Psoas muscle (tissue), 8 donors: Measurements from ENCODE around the gene PRDM8. TPM values are rescaled to one million over a fixed set of nuclear protein-coding genes. Genes with fewer than 3 reads are reported as not detected.
A peak's percentile ranks its signal among the peaks of the same experiment; 100 is the strongest.

Source experiments
- ATAC-seq, 4 donors: fragments of 200-7000 bp; cut with Tn5 transposase; one replicate each; pipeline ENCODE4 v1.9.1; 2020; ENCODE audit warnings: moderate library complexity in 3 of 4, mild to moderate bottlenecking in 2 of 4
- DNase-seq, 2 donors: peaks; one replicate each; pipeline ENCODE4 v3.0.0-alpha.2; 2020
- H3K27ac ChIP-seq: fragments of 200-600 bp; one replicate; pipeline ENCODE4 v1.8.0; 2022
- H3K27me3 ChIP-seq, 3 donors: fragments of 200-600 bp in 1 of 3; one replicate each; pipeline versions ENCODE4 v1.6.1 to v1.8.0; 2013 to 2022; ENCODE audit warnings: low read length in 2 of 3, mild to moderate bottlenecking in 2 of 3, moderate library complexity in 1 of 3; ENCODE audit not compliant: insufficient read depth in 3 of 3
- H3K36me3 ChIP-seq, 2 donors: fragments of 200-600 bp in 1 of 2; one replicate each; pipeline versions ENCODE4 v1.6.1 to v1.8.0; 2013 to 2022; ENCODE audit warnings: low read depth in 1 of 2, mild to moderate bottlenecking in 1 of 2, moderate library complexity in 1 of 2; ENCODE audit not compliant: insufficient read depth in 1 of 2
- H3K4me1 ChIP-seq: fragments of 200-600 bp; one replicate; pipeline ENCODE4 v1.8.0; 2022
- H3K4me3 ChIP-seq: fragments of 200-600 bp; one replicate; pipeline ENCODE4 v1.8.0; 2022; ENCODE audit warnings: mild to moderate bottlenecking
- H3K9me3 ChIP-seq: fragments of 200-600 bp; one replicate; pipeline ENCODE4 v1.8.0; 2022
- CTCF ChIP-seq: fragments of 200-600 bp; IDR thresholded peaks from one replicate; pipeline ENCODE4 v1.8.0; 2022; ENCODE audit warnings: antibody characterized with exemption
- WGBS, 3 donors: extraction: QIAGEN DNeasy Blood & Tissue Kit; methylation state at CpG; one replicate each; pipeline versions ENCODE4 v1.1.6 to v1.1.7; 2013; 5-methylcytosine and 5-hydroxymethylcytosine counted together
- intact Hi-C, 2 donors: fragments of 100-400 bp; cut with DNase I; formaldehyde crosslinking; loops; one replicate each; pipeline versions ENCODE4 v1.11.0 to v1.14.2; 2022
- polyA plus RNA-seq, 3 donors: library from polyadenylated mRNA; stranded (reverse); fragments of 200-250 nt; gene quantifications; one replicate each; pipeline ENCODE4 v1.2.3, GENCODE V29; 2013
- total RNA-seq, 4 donors: library from RNA; stranded (reverse); fragmentation: NEBNext Ultra II Directional in 2 of 4; extraction: Animal tissue kit (Norgen Biotek cat#: 25700) in 2 of 4; gene quantifications; one replicate each; pipeline versions ENCODE4 v1.2.1 to v1.2.4, GENCODE V29; 2021 to 2023
- donor health status: healthy with polysubstance abuse.
- donor health status: DM: no; HTN: no; CAD: no; lungs with moderate emphysema.
- donor health status: Bipolar disorder and iron deficiency.
- donor health status: healthy.
- donor health status: DM: yes; HTN: yes; CAD: no.
- donor health status: DM: no; HTN: no; CAD: no.
- donor health status: DM: no; HTN: no; CAD: no.
- donor health status: DM: yes; HTN: yes; CAD: no.

Gene PRDM8
- total and polyA plus RNA-seq, 7 donors, result 0.28 to 1.8 (median 0.63) TPM

GRCh38 chr4:80201252-80202151, 4.2 kb downstream of the PRDM8 start:
- H3K4me3 ChIP-seq, result peak overlapping the region; percentile 66
- H3K27ac ChIP-seq, result no peak overlapping the region
- intact Hi-C loops, result no loop called here
- WGBS, 3 donors, result 49 to 55% (median 50%) methylated on average over 43 of the region's 43 CpGs
- no peaks in the 10 kb centered on the region for H3K9me3 ChIP-seq
- ATAC-seq (peak in 2 of 4 donors; percentile 5 to 12), DNase-seq (peak in 1 of 2 donors; percentile 39)
- H3K36me3 ChIP-seq, result no peaks in the 10 kb centered on the region
- H3K4me1 ChIP-seq, result no peaks in the 10 kb centered on the region
- no peak for TF ChIP-seq CTCF
- H3K27me3 ChIP-seq, result peaks cover 0 to 63% (median 19%) of the 10 kb centered on the region in 3 donors

- peak; percentile 85 to 91 for DNase-seq
- TF ChIP-seq CTCF, result peak; percentile 70
- ATAC-seq, result peak; percentile 70 to 86 (median 76)
- H3K4me3 ChIP-seq, result peak overlapping the region; percentile 66
- 1 to 4% (median 2%) methylated on average over 32 to 58 of the region's 58 CpGs for WGBS, 3 donors
- H3K27me3 ChIP-seq, result peaks cover 0 to 56% (median 17%) of the 10 kb centered on the region in 3 donors
- no peaks in the 10 kb centered on the region for H3K36me3 ChIP-seq
- H3K27ac ChIP-seq, result no peak overlapping the region
- no peaks in the 10 kb centered on the region for H3K4me1 ChIP-seq
- intact Hi-C loops, result no loop called here
- H3K9me3 ChIP-seq, result no peaks in the 10 kb centered on the region
These were observed 4.9 kb downstream of the PRDM8 start for GRCh38 chr4:80202190-80202711.

- 8 to 13% (median 10%) methylated on average over 48 to 88 of the region's 88 CpGs for WGBS, 3 donors
- ATAC-seq, result peak in 3 of 4 donors; percentile 14 to 21 (median 20)
- no peaks in the 10 kb centered on the region for H3K9me3 ChIP-seq
- no peak overlapping the region for H3K27ac ChIP-seq
- H3K4me1 ChIP-seq, result no peaks in the 10 kb centered on the region
- DNase-seq, result peak in 1 of 2 donors; percentile 38
- no peak for TF ChIP-seq CTCF
- H3K36me3 ChIP-seq, result no peaks in the 10 kb centered on the region
- intact Hi-C loops, result no loop called here
- peaks cover 0 to 49% (median 12%) of the 10 kb centered on the region in 3 donors for H3K27me3 ChIP-seq
- peak overlapping the region; percentile 66 for H3K4me3 ChIP-seq
These were observed 5.6 kb downstream of the PRDM8 start for GRCh38 chr4:80202741-80203553.

DNA sequence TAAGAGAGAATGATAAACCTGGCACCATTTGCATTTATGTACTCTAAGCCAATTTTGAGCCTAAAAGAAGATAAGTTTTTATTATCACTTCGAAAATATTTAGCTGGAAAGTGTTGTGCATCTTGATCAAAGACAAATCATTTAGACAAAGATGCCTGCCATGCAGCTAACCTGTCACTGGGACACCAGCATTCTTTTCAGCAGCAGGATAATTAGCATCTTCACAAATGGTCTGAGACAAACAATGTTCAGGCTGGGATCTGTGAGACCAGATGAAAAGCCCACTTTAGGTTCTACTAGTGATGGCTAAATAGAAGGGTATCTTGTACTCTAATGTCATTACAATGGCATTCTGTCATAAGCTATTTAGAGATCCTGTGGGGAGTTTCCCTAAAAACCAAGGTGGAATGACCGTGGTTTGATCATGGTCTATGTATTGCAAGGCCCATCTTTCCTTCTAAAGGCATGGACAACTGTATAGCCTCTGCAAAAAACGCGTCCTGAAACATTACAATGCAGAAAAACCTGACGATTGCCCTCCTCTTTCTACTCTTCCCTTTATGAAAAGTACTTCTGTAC, 7.2 kb downstream of the PRDM8 start:
- no peak for DNase-seq
- intact Hi-C loops, result no loop called here
- no peaks in the 10 kb centered on the region for H3K9me3 ChIP-seq
- no peaks in the 10 kb centered on the region for H3K4me1 ChIP-seq
- ATAC-seq, result no peak
- H3K27ac ChIP-seq, result no peak overlapping the region
- 83 to 88% (median 84%) methylated on average over 5 of the region's 5 CpGs for WGBS, 3 donors
- no peak for TF ChIP-seq CTCF
- H3K27me3 ChIP-seq, result peaks cover 0 to 35% (median 10%) of the 10 kb centered on the region in 3 donors
- no peak overlapping the region for H3K4me3 ChIP-seq
- no peaks in the 10 kb centered on the region for H3K36me3 ChIP-seq
